Left renal pelvis (tissue), 4 donors: ENCODE results near the gene OAT. TPM values are rescaled to one million over a fixed set of nuclear protein-coding genes. Genes with fewer than 3 reads are reported as not detected.
A peak's percentile ranks its signal among the peaks of the same experiment; 100 is the strongest.

Experiments used
- DNase-seq, 4 donors: peaks; one replicate each; pipeline ENCODE4 v3.0.0-alpha.2; 2013; ENCODE audit warnings: low read depth in 4 of 4, low spot score in 3 of 4
- polyA plus RNA-seq, 4 donors: library from polyadenylated mRNA; unstranded; fragments of 120-200 nt; gene quantifications; one replicate each; pipeline ENCODE4 v1.2.1, GENCODE V29; 2013; ENCODE audit not compliant: insufficient read length in 4 of 4

OAT gene
- polyA plus RNA-seq, result 100 to 1,000 TPM in 1 of 4 donors, 10 to 100 TPM in 3; 93.4 to 121 (median 99.6) TPM

DNA sequence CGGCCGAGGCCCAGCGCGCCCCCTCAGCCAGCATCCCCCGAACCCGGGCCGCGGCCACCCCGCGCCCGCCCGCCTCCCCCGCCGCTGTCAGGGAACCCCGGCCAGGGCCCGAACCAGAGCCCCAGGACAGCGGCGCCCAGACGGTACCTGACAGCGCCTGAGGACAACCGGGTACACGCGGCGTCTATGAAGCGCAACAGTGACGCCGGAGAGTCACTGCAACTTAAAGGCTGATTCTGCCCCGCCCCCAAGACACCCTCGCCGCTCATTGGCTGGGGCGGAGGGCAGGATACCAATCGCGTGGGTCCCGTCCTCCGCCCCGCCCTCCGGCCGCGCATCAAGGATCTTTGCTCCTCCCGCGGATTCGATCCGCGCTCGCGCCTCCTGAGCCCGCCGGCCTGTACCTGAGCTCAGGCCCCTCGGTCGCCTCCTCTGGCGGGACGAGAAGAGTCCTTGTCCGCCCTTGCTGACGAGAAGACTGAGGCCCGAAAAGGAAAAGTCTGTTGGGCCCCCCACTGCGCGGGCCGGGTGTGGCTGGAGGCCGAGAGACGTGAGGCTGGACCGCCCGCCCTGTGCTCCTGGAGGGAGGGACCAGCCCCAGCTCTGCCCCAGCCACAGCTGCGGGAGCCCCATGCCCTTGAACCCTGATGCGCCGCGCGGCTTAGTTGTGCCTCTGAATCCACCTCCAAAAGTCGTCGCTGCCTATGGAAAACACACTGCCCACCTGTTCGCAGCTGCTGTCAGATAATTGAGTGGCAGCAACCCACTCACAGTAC, at the start of gene OAT:
OAT (minus strand) TSS at position 198 of the 776 bp plus-strand sequence. CDS start 6,752 bp downstream, outside the sequence.
- DNase-seq, result peak; percentile 92 to 95 (median 92)

DNA sequence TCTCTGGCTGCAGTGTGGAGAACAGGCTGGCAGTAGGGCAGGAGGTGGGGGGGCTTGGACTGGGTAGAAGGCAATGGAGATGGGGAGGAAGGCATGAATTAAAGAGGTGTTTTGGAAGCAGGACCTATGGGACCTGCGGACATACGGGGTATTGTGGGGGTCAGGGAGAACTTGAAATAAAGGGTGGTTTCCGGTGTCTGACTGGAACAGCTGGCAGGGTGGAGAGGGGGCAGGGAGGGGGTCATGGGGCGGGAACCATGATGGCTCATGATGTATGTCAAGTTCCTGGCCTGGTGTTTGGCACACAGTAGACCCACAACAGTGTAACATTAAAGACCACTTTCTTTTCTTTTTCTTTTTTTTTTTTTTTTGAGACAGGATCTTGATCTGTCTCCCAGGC, 48.4 kb upstream of the OAT start:
- no peak for DNase-seq

DNA sequence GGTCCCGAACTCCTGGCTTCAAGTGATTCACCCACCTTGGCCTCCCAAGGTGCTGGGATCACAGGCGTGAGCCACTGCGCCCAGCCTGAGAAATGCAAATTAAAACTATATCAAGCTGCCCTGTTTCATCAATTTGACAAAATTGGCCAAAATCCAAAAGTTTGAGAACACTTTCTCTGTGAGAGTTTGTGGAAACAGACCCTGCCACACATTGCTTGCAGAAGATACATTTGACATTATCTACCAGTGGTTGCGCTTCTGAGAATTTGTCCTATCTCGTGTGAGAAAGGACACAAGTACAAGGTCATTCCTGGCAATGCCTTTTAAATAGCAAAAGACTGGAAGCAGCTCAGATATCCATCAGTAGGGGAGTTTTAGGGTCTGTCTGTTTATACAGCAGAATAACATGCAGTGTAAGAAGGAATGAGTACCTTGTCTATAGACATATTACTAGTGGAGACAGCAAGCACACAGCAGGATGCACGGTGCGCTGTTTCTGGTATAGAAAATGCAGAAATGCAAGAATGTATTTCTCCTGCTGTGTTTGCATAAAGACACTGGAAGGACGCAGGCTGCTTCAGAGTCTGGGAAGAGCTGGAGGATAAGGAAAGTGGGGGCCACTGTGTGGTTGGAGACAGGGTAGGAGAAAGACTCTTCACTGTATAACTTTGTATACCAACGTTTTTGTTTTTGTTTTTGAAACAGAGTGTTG, 47.2 kb upstream of the OAT start:
- DNase-seq, result no peak

DNA sequence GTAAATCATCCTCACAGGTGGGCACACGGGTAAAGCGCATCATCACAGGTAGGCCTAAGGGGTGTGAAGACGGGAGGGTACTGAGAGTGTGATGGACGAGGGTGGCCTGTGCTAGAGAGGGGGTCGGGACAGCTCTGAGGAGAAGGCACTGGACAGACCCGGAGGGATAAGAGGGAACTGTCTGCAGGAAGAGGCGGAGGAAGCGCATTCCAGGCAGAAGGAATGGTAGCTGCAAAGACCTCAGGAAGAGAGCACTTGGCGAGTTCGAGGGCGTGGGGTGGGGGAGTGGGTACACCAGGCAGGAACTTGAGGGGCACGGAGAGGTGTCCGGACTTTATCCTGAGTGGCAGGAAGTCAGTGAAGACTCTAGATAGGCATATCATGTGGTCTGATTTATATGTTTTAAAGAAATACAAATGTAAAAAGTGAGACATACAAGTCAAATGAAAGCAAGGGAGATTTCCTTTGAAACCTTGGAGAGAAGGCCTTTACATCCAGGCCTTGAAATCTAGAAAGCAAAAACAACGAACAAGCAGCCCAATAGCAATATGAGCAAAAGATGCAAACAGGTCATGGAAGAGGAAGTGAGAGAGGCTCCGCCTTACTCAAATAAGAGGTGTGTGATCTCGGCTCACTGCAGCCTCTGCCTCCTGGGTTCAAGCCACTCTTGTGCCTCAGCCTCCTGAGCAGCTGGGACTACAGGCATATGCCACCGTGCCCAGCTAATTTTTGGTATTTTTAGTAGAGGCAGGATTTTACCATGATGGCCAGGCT, 46.5 kb upstream of the OAT start:
- no peak for DNase-seq

DNA sequence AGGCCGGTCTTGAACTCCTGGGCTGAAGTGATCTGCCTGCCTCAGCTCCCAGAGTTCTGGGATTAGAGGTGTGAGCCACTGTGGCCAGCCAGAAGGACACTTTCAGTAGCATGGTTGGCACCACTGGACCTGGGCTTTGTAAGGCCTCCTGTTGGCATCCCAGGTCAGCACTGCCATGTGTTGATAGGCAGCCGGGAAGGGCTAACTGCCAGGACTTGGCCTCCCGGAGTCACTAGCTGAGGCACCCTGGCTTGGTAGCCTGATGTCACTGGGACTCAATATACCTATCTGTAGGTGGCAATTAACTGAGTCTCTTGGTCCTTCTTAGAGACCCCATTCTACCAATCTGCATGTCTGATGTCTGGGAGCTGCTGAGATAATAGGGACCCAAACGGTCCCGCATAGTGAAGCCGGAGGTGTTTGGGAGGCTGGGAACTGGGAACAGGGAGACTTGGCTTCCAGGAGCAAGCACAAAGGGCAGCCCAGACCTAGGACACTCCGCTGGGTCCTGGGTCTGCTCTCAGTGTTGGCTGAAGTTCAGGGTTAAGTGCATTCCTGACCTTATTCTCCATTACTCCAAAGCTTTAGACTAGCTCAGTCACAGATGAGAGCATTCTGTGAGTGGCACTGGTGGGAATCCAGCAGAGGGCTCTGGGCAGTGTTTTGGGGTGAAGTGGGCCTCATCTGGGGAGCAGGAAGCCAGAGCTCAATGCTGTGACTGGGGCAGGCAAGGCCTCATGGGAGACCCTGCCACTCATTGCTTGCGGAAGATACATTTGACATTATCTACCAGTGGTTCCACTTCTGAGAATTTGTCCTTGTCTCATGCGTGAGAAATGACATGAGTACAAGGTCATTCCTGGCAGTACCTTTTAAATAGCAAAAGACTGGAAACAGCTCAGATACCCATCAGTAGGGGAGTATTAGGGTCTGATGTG, 45.6 kb upstream of the OAT start:
- no peak for DNase-seq

DNA sequence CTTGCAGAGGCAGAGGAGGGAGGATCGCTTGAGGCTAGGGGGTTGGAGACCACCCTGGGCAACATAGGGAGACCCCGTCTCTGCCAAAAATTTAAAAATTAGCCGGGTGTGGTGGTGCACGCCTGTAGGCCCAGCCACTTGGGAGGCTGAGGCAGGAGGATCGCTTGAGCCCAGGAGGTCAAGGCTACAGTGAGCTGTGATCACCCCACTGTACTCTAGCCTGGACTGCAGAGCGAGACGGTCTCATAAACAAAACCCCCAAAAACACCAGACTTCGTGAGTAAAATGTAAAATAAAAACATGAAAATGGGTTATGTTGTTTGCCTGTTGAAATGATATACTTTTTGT, 43.6 kb upstream of the OAT start:
- DNase-seq, result no peak

DNA sequence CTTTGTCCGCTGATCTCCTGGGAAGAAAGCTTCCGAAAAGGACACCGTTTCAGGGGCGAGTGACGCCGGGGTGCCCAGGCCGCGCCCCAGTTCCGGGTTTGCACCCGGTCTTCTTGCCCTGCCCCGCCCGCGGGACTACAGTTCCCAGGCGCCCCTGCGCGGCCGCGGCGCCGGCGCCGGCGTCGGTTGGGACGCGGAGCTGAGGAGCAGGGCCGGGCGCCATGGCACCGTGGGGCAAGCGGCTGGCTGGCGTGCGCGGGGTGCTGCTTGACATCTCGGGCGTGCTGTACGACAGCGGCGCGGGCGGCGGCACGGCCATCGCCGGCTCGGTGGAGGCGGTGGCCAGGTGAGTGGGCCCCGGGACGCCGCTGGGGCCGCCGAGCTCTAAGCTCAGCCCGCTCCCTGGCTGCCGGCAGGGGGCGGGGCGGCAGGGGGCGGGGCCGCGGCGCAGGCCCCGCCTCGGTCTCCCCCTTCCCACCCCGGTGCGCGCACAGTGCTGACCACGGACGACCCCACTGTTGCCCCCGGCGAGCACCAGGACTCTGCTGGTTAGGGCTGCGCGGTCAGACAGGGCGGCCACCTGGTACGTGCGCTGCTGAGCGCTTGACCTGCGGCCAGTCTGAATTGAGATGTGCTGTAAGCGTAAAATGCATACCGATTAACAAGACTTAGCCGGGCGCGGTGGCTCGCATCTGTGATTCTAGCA, 43.1 kb upstream of the OAT start, which contains the start of gene LHPP:
LHPP (plus strand) TSS at position 182 of the 706 bp plus-strand sequence; CDS start at position 222, 40 bp downstream.
- DNase-seq, result peak; percentile 46 to 64 (median 62)

DNA sequence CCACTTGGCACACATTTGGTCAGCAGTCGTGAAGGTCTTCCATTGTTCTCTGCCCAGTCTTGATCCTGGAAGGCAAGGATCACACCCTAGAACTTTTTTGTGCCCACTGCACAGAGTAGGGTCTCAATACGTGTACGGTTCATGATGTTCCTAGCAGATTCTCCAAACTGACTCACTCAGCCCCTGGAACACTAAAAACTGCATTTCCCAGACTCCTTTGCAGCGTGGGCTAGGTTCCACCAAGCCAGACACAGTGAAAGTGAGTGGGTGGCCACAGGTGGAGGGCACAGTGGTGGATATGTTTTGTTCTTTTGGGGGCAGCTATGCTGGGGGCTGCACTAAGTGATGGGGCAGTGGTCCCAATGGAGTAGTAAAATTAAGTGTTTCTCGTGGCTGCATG, 41.4 kb upstream of the OAT start:
- DNase-seq, result no peak

DNA sequence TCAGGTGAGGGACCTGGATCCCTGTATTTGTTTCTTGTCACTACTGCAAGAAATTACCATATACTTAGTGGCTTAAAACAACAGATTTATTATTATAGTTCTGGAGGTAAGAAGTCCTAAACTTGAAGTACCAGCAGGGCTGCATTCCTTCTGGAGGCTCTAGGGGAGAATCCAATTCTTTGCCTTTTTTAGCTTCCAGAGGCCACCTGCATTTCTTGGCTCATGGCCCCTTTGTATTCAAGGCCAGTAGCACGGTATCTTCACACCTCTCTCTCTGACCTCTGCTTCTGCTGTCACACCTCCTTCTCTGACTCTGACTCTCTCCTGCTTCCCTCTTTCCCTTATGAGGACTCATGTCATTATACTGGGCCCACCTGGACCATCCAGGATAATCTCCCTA, 40.7 kb upstream of the OAT start:
- no peak for DNase-seq

DNA sequence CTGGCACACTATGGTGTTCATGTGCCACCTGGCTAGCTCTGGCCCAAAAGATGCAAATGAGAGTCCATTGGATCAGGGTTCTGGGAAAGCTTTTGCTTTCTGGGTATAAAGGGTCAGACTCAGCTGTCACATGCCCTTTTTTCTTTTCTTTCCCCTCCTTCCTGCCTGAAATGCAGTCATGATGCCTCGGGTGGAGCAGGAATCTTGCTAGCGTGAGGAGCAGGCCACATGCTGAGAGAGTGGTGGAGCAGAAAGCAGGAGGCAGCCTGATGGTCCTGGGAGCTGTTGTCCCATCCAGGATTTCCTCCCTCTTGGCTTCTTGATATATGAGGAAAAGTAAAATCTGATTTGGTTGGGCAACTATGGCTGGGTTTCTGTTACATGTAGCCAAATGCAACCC, 40.2 kb upstream of the OAT start:
- DNase-seq, result no peak

DNA sequence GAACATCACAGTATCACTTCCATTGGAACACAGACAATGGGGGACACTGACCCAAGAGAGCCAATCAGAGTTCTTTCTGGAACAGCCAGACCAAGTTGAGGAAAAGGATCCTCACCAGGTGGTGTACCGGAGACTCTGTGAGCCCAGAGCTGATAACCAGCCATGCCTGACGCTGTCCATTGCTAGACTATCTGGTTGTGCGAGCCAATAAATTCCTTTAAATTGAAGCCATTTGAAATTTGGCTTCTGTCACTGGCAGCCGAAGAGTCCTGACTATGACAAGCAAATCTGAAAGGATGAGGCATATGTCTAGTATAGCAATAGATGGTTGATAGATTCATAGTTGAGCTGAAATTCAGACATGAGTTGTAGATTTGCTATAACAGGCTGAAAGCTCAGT, 39.8 kb upstream of the OAT start:
- no peak for DNase-seq

DNA sequence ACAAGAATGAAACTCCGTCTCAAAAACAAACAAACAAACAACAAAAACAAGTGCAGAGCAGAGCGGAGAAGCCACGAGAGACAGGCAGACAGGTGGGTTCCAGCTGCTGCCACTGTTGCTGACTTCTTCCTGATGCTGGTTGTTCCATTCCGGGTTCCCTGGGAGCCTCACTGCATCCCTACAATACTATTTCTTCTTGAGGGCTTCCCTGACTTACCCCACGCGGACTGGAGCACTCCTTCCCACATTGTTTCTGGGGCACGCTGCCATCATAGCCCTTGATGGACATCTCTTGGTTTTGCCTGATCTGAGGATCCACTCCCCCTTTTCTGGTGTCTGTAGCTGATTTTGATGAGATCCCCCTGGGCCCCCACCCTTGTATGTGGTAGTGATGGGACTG, 36.7 kb upstream of the OAT start:
- DNase-seq, result no peak

DNA sequence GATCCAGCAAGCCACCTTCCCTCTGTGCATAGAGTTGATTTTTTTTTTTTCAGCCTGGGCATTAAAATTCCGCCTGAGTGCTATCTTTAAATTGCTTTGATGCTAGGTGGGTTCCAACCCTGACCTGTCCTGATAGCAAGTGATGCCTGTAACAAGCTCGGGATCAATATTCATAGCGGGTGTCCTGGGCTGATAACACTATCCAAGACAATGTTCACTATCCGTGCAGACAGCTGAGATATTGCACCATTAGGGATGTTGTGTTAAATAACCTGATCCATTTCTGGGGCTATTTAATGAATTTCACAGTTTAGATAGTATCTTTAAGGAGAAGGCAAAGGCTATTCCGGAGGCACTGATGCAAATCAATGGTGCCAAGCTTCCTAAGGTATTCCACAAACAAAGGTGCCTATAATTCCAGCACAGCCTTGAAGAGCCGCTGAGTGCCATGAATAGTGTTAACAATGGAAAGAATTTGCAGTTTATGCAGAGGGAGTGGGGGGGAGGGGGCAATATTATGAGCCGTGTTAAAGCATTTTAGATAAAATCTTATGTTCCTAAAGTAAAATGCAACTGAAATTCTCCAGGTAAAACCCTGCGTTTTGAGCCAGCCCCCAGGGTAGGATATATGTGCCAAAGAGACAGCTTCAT, 35.4 kb upstream of the OAT start:
- no peak for DNase-seq

DNA sequence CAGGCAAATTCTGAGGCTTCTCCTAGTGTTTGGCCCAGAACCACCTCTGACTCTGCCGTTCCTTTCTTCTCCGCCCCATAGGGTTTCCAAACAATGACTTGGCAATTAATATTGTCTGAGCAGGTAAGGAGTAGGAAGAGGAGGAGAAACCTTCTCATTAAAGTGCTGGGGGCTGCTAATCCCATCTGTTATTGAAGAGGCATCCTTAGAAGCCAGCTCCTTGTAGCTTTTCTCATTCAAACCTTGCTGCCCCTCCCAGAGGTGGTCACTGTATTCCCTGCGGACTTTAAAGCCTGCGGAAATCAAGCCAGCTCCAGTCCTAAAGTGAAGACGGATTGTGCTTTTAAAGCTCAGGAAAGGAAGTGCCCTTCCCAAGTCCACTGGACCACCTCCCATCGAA, 32.6 kb upstream of the OAT start:
- no peak for DNase-seq

DNA sequence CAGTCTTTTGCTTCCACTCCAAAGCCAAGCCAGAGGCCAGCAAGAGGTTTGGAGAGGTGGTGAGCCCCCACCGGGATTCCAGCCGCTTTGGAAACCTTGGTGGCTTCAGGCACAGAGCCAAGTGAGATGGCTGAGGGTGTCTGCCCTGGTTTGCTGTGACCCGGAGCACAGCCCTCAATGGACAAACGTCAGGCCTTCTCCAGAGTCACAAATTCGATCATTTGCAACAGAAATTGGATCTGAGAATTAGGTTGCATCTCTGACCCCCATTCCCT, 32.0 kb upstream of the OAT start:
- no peak for DNase-seq

DNA sequence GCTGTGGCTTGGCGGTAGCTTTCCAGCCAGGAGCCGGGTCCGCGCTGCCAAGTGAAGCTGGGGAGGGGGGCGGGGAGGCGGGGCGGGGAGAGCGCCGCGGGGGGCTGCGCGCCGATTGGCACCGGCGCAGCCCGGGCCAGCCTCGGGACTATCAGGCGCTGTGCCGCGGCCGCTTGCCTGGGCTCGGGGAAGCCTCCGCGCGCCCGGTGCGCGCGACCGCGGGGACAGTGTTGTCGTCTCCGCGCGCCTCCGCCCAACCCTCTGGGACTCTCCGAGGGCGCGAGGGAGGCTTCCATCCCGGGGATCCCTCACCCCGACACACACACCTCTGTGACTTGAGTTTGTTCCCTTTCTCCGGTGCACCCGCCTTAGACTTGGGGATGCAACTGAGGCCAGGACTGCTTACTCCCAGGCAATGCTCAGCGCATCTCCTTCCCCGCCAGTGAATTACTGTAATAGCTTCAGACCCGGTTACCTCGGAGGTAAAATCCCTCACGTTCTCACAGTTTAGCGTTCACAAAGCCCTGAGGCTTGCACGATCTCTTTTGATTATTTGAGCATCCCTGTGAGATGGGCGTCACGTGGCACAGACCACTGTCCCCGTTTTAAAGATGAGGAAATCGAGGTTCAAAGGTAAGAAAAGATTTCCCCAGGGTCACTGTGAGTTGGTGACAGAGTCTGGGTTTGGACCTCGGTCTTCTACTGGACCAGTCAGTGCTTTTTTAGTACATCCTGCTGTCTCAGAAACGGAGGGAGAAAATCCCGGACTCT, 31.5 kb upstream of the OAT start, which contains the start of gene NKX1-2:
NKX1-2 (minus strand) TSS at position 24 of the 771 bp plus-strand sequence. CDS start 92 bp downstream, outside the sequence.
- no peak for DNase-seq

DNA sequence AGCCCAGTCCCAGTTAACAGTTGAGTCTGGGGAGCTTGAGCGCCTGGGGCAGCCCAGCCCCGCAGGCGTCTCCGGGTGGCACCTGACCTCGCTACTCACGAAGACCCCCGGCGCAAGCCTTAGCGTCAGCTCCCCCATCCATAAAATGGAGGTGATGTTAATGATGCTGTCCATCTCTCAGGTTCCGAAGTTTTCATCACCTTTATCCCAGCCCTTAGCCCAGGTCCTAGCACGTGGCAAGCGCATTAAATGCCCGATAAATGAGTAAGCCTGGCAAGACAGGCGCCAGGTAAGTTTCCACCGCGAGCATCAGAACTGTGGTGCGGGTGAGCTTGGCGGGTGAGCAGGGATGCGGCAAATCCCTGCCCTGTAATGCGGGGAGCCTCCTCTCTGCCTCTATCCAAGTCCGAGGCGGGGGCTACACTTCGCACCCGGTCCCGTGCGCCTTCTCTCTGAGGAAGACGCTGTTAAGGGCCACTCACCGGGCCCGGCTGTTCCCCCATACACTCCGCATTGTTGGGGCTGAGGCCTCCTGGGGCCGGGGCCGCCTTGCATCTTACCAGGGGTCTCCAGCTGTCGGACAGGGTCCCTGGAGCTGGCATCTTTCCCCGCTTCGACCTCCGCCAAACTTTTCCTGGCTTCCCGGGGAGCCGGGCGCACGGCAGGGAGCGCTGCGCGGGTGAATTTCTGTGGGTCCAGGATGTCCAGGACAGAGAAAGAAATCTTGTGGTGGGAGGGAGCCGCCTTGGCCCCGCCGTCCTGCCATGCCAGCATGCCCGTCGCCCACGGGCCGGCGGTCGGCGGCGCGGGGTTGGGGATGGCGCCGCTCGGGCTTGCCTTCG, 30.7 kb upstream of the OAT start:
- DNase-seq, result no peak
